ENCODE results near the gene SLC4A3. TPM values are rescaled to one million over a fixed set of nuclear protein-coding genes. Genes with fewer than 3 reads are reported as not detected.
A peak's percentile ranks its signal among the peaks of the same experiment; 100 is the strongest.

SLC4A3 gene
- total RNA-seq, 2 donors from 2014 or later = not detected

GRCh38 chr2:219689676-219690628 is 62.5 kb downstream of the SLC4A3 start:
- ATAC-seq (replicated peaks in 1 of 2) (no peak), DNase-seq (peak; percentile 40 to 57)
- Mint-ChIP-seq H3K4me3 (no peak overlapping the region), H3K27ac (no peak overlapping the region), H3K4me1 (ENCODE audit: low read depth) (peaks cover 12% of the 10 kb centered on the region), H3K9me3 (no peaks in the 10 kb centered on the region), H3K36me3 (ENCODE audit: insufficient read depth in 2 of 2) (no peaks in the 10 kb centered on the region), H3K27me3 (ENCODE audit: low read depth) (peaks cover 31% of the 10 kb centered on the region)

- H3K27ac Mint-ChIP-seq = no peak overlapping the region
- H3K27me3 Mint-ChIP-seq (ENCODE audit: low read depth) = peaks cover 39% of the 10 kb centered on the region
- H3K9me3 Mint-ChIP-seq = no peaks in the 10 kb centered on the region
- no peak overlapping the region for H3K4me3 Mint-ChIP-seq
- ATAC-seq (replicated peaks in 1 of 2) (no peak), DNase-seq (no peak)
- H3K4me1 Mint-ChIP-seq (ENCODE audit: low read depth) = peaks cover 4% of the 10 kb centered on the region
- no peaks in the 10 kb centered on the region for H3K36me3 Mint-ChIP-seq (ENCODE audit: insufficient read depth in 2 of 2)
Measured at GRCh38 chr2:219691571-219691970, 64.1 kb downstream of the SLC4A3 start.

Other genes starting within 250 kb of the SLC4A3 start
- 10 to 100 TPM; 61.5 to 71.0 TPM for gene DNPEP, start 239.7 kb upstream of the SLC4A3 start, total RNA-seq
- under 1 TPM in 1 of 2 donors, not detected in 1; 0.10 TPM for gene DES, start 209.3 kb upstream of the SLC4A3 start, total RNA-seq
- 1 to 10 TPM; 4.8 to 6.9 TPM for gene SPEG, start 192.8 kb upstream of the SLC4A3 start, total RNA-seq
- 10 to 100 TPM; 39.4 to 47.3 TPM for gene GMPPA, start 128.7 kb upstream of the SLC4A3 start, total RNA-seq
- under 1 TPM; 0.19 to 0.30 TPM for gene ASIC4, start 113.1 kb upstream of the SLC4A3 start, total RNA-seq
- gene CHPF, start 83.8 kb upstream of the SLC4A3 start, total RNA-seq = 10 to 100 TPM; 24.7 to 25.5 TPM
- 1 to 10 TPM; 4.5 to 5.3 TPM for gene TMEM198, start 83.6 kb upstream of the SLC4A3 start, total RNA-seq
- gene OBSL1, start 56.1 kb upstream of the SLC4A3 start, total RNA-seq = 1 to 10 TPM in 1 of 2 donors, under 1 TPM in 1; 0.83 to 1.3 TPM
- gene INHA, start 55.3 kb upstream of the SLC4A3 start, total RNA-seq = not detected
- gene STK11IP, start 29.8 kb upstream of the SLC4A3 start, total RNA-seq = 10 to 100 TPM; 27.0 to 27.8 TPM